Keratinocyte (primary cell): ENCODE data around the gene MYL10.
"Not testable (repeated sequence)": the region's sequence is repeated elsewhere in the genome, so short reads cannot be mapped to it uniquely, and the experiment has no call there.

Source experiments
- CTCF ChIP-seq, 3 experiments: IDR thresholded peaks in 1 of 3; conservative IDR thresholded peaks in 1 of 3; optimal IDR thresholded peaks in 1 of 3; 2 replicates in 2 of 3; 3 replicates in 1 of 3; pipeline versions ENCODE3 to v1.5.1; 2011; ENCODE audit warnings: low read length in 3 of 3, mild to moderate bottlenecking in 3 of 3, moderate library complexity in 2 of 3, control low read depth in 1 of 3, inconsistent platforms in 1 of 3; ENCODE audit not compliant: insufficient read depth in 2 of 3; ENCODE audit errors: extremely low read depth in 1 of 3
- EZH2 ChIP-seq: IDR thresholded peaks from one replicate; pipeline ENCODE4 v1.6.1; 2012; ENCODE audit warnings: inconsistent platforms, mild to moderate bottlenecking, low read length, moderate library complexity

- TF ChIP-seq CTCF (optimal IDR thresholded peaks at IDR 0.05 in 1 of 3, IDR thresholded peaks at IDR 0.05 in 1 of 3, conservative IDR thresholded peaks at IDR 0.05 in 1 of 3; ENCODE audit: extremely low read depth in 1 of 3, insufficient read depth in 2 of 3, low read length in 3 of 3); EZH2: not testable (repeated sequence)
These were observed 10.0 kb upstream of the MYL10 start for GRCh38 chr7:101639127-101639526.
